ENCODE data around the gene EVPLL. TPM values are rescaled to one million over a fixed set of nuclear protein-coding genes. Genes with fewer than 3 reads are reported as not detected.
"Not testable (repeated sequence)": the region's sequence is repeated elsewhere in the genome, so short reads cannot be mapped to it uniquely, and the experiment has no call there.

Gene EVPLL
- polyA plus RNA-seq, 3 donors = not detected

GRCh38 chr17:18370761-18371160 lies 6.8 kb upstream of the EVPLL start:
- H3K27me3 Mint-ChIP-seq (ENCODE audit: low read depth in 3 of 3) = peaks cover under 1 to 15% (median 9%) of the 10 kb centered on the region in 3 donors
- Histone ChIP-seq H3K79me2 (ENCODE audit: insufficient read depth, low read length) (no peaks in the 10 kb centered on the region), H3K27ac (ENCODE audit: low read depth in 1 of 2, low read length in 2 of 2) (no peak overlapping the region), H3K36me3 (replicated peaks in 1 of 2; ENCODE audit: control insufficient read depth in 1 of 2, insufficient read depth in 2 of 2, low read length in 2 of 2) (no peaks in the 10 kb centered on the region), H2AFZ (ENCODE audit: insufficient read depth, low read depth, low read length, poor library complexity, severe bottlenecking) (no peak overlapping the region), H4K20me1 (ENCODE audit: insufficient read depth, low read length) (no peaks in the 10 kb centered on the region), H3K4me2 (replicated peaks; ENCODE audit: extremely low read depth, low read length, poor library complexity, severe bottlenecking) (no peak overlapping the region), H3K9ac (ENCODE audit: insufficient read depth, low read length, poor library complexity, severe bottlenecking) (no peak overlapping the region), H3K27me3 (ENCODE audit: control insufficient read depth in 2 of 2, insufficient read depth in 2 of 2, low read length in 2 of 2) (no peaks in the 10 kb centered on the region), H3K4me1 (ENCODE audit: control insufficient read depth in 1 of 2, insufficient read depth in 2 of 2, low read length in 2 of 2) (no peaks in the 10 kb centered on the region), H3K9me3 (replicated peaks in 1 of 2; ENCODE audit: control insufficient read depth in 1 of 2, insufficient read depth in 1 of 2, low read length in 2 of 2) (peaks cover 7 to 13% of the 10 kb centered on the region in 2 donors), H3K4me3 (replicated peaks in 1 of 3; ENCODE audit: low read depth in 2 of 3, low read length in 3 of 3) (no peak overlapping the region)
- no peak overlapping the region for H3K4me3 Mint-ChIP-seq
- H3K36me3 Mint-ChIP-seq = peaks cover 0 to 4% of the 10 kb centered on the region in 2 donors
- 47% methylated on average over 5 of the region's 5 CpGs for WGBS (ENCODE audit: insufficient coverage)
- no peak overlapping the region for H3K27ac Mint-ChIP-seq
- H3K9me3 Mint-ChIP-seq = peaks cover 7 to 14% (median 9%) of the 10 kb centered on the region in 7 donors
- no peak for DNase-seq
- intact Hi-C loops (cut with micrococcal nuclease) = no loop called here
- peaks cover 5% of the 10 kb centered on the region for H3K4me1 Mint-ChIP-seq
- no peak for TF ChIP-seq CTCF (IDR thresholded peaks at IDR 0.05)

GRCh38 chr17:18371455-18371854 lies 6.1 kb upstream of the EVPLL start:
- Histone ChIP-seq H3K4me2 (replicated peaks; ENCODE audit: extremely low read depth, low read length, poor library complexity, severe bottlenecking) (no peak overlapping the region), H2AFZ (ENCODE audit: insufficient read depth, low read depth, low read length, poor library complexity, severe bottlenecking) (no peak overlapping the region), H4K20me1 (ENCODE audit: insufficient read depth, low read length) (no peaks in the 10 kb centered on the region), H3K27me3 (ENCODE audit: control insufficient read depth in 2 of 2, insufficient read depth in 2 of 2, low read length in 2 of 2) (no peaks in the 10 kb centered on the region), H3K4me3 (replicated peaks in 1 of 3; ENCODE audit: low read depth in 2 of 3, low read length in 3 of 3) (no peak overlapping the region), H3K9ac (ENCODE audit: insufficient read depth, low read length, poor library complexity, severe bottlenecking) (no peak overlapping the region), H3K27ac (ENCODE audit: low read depth in 1 of 2, low read length in 2 of 2) (no peak overlapping the region), H3K9me3 (replicated peaks in 1 of 2; ENCODE audit: control insufficient read depth in 1 of 2, insufficient read depth in 1 of 2, low read length in 2 of 2) (peaks cover 7% of the 10 kb centered on the region in 2 donors), H3K79me2 (ENCODE audit: insufficient read depth, low read length) (no peaks in the 10 kb centered on the region), H3K36me3 (replicated peaks in 1 of 2; ENCODE audit: control insufficient read depth in 1 of 2, insufficient read depth in 2 of 2, low read length in 2 of 2) (no peaks in the 10 kb centered on the region), H3K4me1 (ENCODE audit: control insufficient read depth in 1 of 2, insufficient read depth in 2 of 2, low read length in 2 of 2) (peaks cover under 1 to 1% of the 10 kb centered on the region in 2 donors)
- peaks cover 7 to 13% (median 9%) of the 10 kb centered on the region in 7 donors for H3K9me3 Mint-ChIP-seq
- H3K27ac Mint-ChIP-seq = no peak overlapping the region
- no peak for TF ChIP-seq CTCF (IDR thresholded peaks at IDR 0.05)
- peak overlapping the region in 1 of 2 donors; percentile 67 for H3K4me3 Mint-ChIP-seq
- H3K27me3 Mint-ChIP-seq (ENCODE audit: low read depth in 3 of 3) = peaks cover 3 to 17% (median 9%) of the 10 kb centered on the region in 3 donors
- no peak for DNase-seq
- intact Hi-C loops (cut with micrococcal nuclease) = no loop called here
- peaks cover 0 to 4% of the 10 kb centered on the region in 2 donors for H3K36me3 Mint-ChIP-seq
- H3K4me1 Mint-ChIP-seq = peaks cover 7% of the 10 kb centered on the region
- 96% methylated on average over 5 of the region's 7 CpGs for WGBS (ENCODE audit: insufficient coverage)

GRCh38 chr17:18373181-18373580 lies 4.4 kb upstream of the EVPLL start:
- intact Hi-C loops (cut with micrococcal nuclease); H3K36me3 Mint-ChIP-seq; H3K36me3 ChIP-seq (replicated peaks in 1 of 2; ENCODE audit: control insufficient read depth in 1 of 2, insufficient read depth in 2 of 2, low read length in 2 of 2); H3K4me2 ChIP-seq (replicated peaks; ENCODE audit: extremely low read depth, low read length, poor library complexity, severe bottlenecking); H3K27ac ChIP-seq (ENCODE audit: low read depth in 1 of 2, low read length in 2 of 2); H3K9me3 ChIP-seq (replicated peaks in 1 of 2; ENCODE audit: control insufficient read depth in 1 of 2, insufficient read depth in 1 of 2, low read length in 2 of 2); H3K27ac Mint-ChIP-seq; H3K9ac ChIP-seq (ENCODE audit: insufficient read depth, low read length, poor library complexity, severe bottlenecking); H3K79me2 ChIP-seq (ENCODE audit: insufficient read depth, low read length); DNase-seq; H3K4me3 Mint-ChIP-seq; H3K4me3 ChIP-seq (replicated peaks in 1 of 3; ENCODE audit: low read depth in 2 of 3, low read length in 3 of 3); H2AFZ ChIP-seq (ENCODE audit: insufficient read depth, low read depth, low read length, poor library complexity, severe bottlenecking); H3K27me3 ChIP-seq (ENCODE audit: control insufficient read depth in 2 of 2, insufficient read depth in 2 of 2, low read length in 2 of 2); H4K20me1 ChIP-seq (ENCODE audit: insufficient read depth, low read length): not testable (repeated sequence)
- H3K9me3 Mint-ChIP-seq = peaks cover 7 to 13% (median 10%) of the 10 kb centered on the region in 7 donors
- H3K27me3 Mint-ChIP-seq (ENCODE audit: low read depth in 3 of 3) = peaks cover 3 to 17% (median 9%) of the 10 kb centered on the region in 3 donors
- peaks cover 18 to 19% of the 10 kb centered on the region in 2 donors for H3K4me1 ChIP-seq (ENCODE audit: control insufficient read depth in 1 of 2, insufficient read depth in 2 of 2, low read length in 2 of 2)
- peaks cover 21% of the 10 kb centered on the region for H3K4me1 Mint-ChIP-seq
- WGBS (ENCODE audit: insufficient coverage) = no CpG with 5 or more reads among the region's 6 CpGs

Data from CD14-positive monocyte (primary cell).